ENCODE results near the gene TMTC1.

Gene TMTC1

DNA sequence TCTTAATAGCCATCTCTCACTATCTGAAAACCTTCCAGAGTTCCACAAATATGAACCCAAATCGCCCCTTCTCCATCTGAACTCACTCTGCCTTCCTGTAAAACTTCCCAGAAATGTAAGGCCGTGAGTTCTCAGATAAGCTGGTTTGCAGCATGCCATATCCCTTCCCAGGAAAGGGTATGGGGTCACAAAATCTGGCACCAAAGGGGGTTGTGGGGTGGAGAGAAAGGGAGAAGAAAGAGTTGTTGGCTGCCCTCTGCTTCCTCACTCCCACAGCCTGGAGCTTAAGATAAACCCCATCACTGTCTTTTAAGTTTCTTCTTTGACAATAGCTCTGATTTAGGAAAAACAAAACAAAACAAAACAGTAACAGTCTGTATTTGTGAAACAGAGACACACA lies 10.7 kb downstream of the TMTC1 start:
- no peak overlapping the region for H3K4me2 ChIP-seq (ENCODE audit: low read length)
- no peaks in the 10 kb centered on the region for H3K9me3 ChIP-seq (replicated peaks; ENCODE audit: low read length)
- H3K36me3 ChIP-seq (ENCODE audit: insufficient read depth, low read length): peaks cover 3% of the 10 kb centered on the region
- no peak overlapping the region for H3K4me3 ChIP-seq (ENCODE audit: low read length)
- H3K27me3 ChIP-seq (ENCODE audit: control insufficient read depth, insufficient read depth, low read length): no peaks in the 10 kb centered on the region
- H3K9ac ChIP-seq (ENCODE audit: low read depth, low read length): no peak overlapping the region
- peaks cover 35% of the 10 kb centered on the region for H3K4me1 ChIP-seq (ENCODE audit: control insufficient read depth, insufficient read depth, low read length)

DNA sequence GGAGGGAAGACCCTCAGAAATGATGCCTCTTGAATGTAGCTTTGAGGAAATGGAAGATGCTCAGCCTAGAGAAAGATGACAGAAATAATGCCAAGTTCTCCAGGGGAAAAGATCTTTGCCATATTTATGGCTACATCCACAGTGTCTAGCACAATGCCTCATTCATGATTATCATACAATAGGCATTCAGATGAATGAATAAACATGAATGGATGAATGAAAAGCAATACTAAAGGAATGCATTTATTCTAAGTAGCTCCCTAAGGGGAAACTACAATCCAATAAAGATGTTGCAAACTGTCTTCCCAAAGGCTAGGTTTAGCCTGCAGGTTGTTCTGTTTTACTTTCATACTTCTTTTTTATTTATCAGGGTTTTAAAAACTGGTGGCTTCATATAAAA lies 12.0 kb downstream of the TMTC1 start:
- Histone ChIP-seq H3K4me1 (ENCODE audit: control insufficient read depth, insufficient read depth, low read length) (peaks cover 41% of the 10 kb centered on the region), H3K4me3 (ENCODE audit: low read length) (no peak overlapping the region), H3K9me3 (replicated peaks; ENCODE audit: low read length) (no peaks in the 10 kb centered on the region), H3K36me3 (ENCODE audit: insufficient read depth, low read length) (peaks cover 7% of the 10 kb centered on the region), H3K27me3 (ENCODE audit: control insufficient read depth, insufficient read depth, low read length) (no peaks in the 10 kb centered on the region), H3K4me2 (ENCODE audit: low read length) (no peak overlapping the region), H3K9ac (ENCODE audit: low read depth, low read length) (no peak overlapping the region)

DNA sequence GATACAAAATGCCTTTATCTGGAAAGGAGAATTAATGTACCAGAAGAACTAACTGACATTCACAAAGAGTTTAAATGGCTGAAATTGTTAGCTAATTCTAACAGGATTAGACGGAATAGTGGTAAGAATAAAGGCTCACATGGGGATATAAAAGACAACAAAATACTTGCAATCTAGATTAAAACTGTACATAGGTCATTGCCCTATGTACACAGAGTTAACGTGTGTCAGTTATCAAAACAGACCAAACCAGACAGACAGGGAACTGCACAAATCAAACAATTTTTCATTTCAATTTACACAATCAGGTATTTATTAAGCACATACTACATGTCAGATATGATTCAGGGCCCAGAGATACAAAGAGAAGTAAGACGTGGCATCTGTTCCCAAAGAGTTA lies 12.6 kb downstream of the TMTC1 start:
- H3K4me2 ChIP-seq (ENCODE audit: low read length): no peak overlapping the region
- H3K9me3 ChIP-seq (replicated peaks; ENCODE audit: low read length): no peaks in the 10 kb centered on the region
- no peak overlapping the region for H3K9ac ChIP-seq (ENCODE audit: low read depth, low read length)
- H3K36me3 ChIP-seq (ENCODE audit: insufficient read depth, low read length): peaks cover 13% of the 10 kb centered on the region
- H3K4me1 ChIP-seq (ENCODE audit: control insufficient read depth, insufficient read depth, low read length): peaks cover 41% of the 10 kb centered on the region
- no peak overlapping the region for H3K4me3 ChIP-seq (ENCODE audit: low read length)
- H3K27me3 ChIP-seq (ENCODE audit: control insufficient read depth, insufficient read depth, low read length): no peaks in the 10 kb centered on the region

DNA sequence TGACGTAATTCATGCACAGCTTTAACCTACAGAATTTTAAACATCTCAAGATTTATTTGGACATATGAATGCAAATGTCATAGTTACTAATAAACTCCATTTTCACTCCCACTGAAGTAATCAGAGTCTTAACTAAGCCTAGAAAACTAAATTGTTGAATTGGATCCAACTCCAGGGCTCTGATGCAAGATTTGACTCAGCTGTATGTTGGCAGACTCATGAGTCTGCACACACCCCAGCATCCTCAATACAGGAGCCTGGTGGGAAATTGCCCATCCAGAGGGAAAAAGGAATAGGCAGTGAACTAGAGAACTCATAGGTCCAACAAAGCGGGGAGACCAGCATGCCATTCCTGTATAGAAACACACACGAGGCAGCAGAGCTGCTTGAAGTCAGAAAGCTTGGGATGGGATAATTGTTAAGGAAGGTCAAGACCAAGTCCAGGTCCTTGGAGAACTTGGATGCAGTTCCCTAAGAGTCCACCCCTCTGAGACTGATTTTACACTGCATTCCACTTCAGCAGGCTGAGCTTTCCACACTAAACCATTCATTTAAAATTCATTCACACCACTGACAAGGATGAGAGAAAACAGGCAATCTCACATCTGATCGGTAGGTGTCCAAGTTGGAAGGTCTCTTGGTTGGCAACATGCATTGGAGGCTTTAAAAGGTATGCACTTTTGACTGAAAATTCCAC lies 14.4 kb downstream of the TMTC1 start:
- Histone ChIP-seq H3K4me2 (ENCODE audit: low read length) (peak overlapping the region; percentile 36), H3K9ac (ENCODE audit: low read depth, low read length) (no peak overlapping the region), H3K4me1 (ENCODE audit: control insufficient read depth, insufficient read depth, low read length) (peaks cover 41% of the 10 kb centered on the region), H3K4me3 (ENCODE audit: low read length) (no peak overlapping the region), H3K9me3 (replicated peaks; ENCODE audit: low read length) (no peaks in the 10 kb centered on the region), H3K36me3 (ENCODE audit: insufficient read depth, low read length) (peaks cover 19% of the 10 kb centered on the region), H3K27me3 (ENCODE audit: control insufficient read depth, insufficient read depth, low read length) (no peaks in the 10 kb centered on the region)

DNA sequence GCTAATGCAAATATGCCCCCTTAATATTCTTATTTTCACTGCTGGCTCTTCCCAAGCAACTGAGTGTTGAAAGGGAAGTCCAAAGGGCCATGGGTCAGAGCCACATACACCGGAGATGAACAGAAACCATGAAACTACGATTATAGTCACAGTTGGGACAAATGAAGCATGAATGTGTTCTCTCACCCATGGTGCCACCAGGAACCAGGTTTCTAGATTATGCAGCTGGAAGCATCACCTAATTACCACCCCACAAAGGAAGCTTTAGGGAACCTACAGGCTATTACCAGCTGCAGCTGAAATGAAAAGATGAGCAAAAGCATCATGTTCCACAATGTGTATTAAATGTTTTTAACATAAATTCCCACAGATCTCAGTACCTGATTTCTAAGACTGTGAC lies 15.4 kb downstream of the TMTC1 start:
- H3K27me3 ChIP-seq (ENCODE audit: control insufficient read depth, insufficient read depth, low read length): no peaks in the 10 kb centered on the region
- H3K36me3 ChIP-seq (ENCODE audit: insufficient read depth, low read length): peaks cover 19% of the 10 kb centered on the region
- peak overlapping the region; percentile 36 for H3K4me2 ChIP-seq (ENCODE audit: low read length)
- H3K4me3 ChIP-seq (ENCODE audit: low read length): peak overlapping the region; percentile 27
- H3K9ac ChIP-seq (ENCODE audit: low read depth, low read length): peak overlapping the region; percentile 34
- H3K4me1 ChIP-seq (ENCODE audit: control insufficient read depth, insufficient read depth, low read length): peaks cover 41% of the 10 kb centered on the region
- H3K9me3 ChIP-seq (replicated peaks; ENCODE audit: low read length): no peaks in the 10 kb centered on the region

DNA sequence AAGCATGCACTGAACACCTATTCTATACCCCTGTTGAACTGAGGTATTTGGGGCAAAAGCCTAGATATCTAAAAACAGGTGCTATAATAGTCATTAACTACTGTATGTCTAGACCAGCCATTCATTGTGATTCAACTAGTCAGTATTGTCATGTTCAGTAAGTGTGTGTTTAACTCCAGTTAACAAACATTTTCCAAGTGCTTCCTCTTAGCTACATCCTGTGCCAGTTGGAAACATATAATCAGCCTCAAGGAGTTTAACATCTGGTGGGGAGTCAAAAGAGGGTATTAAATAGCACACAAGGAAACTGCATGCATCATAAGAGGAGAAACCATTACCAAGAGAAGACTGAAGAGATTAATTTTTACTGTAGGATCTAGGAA lies 20.4 kb downstream of the TMTC1 start:
- H3K4me1 ChIP-seq (ENCODE audit: control insufficient read depth, insufficient read depth, low read length): peaks cover 9% of the 10 kb centered on the region
- no peak overlapping the region for H3K4me3 ChIP-seq (ENCODE audit: low read length)
- no peak overlapping the region for H3K9ac ChIP-seq (ENCODE audit: low read depth, low read length)
- H3K4me2 ChIP-seq (ENCODE audit: low read length): no peak overlapping the region
- H3K36me3 ChIP-seq (ENCODE audit: insufficient read depth, low read length): peaks cover 50% of the 10 kb centered on the region
- H3K9me3 ChIP-seq (replicated peaks; ENCODE audit: low read length): no peaks in the 10 kb centered on the region
- H3K27me3 ChIP-seq (ENCODE audit: control insufficient read depth, insufficient read depth, low read length): no peaks in the 10 kb centered on the region

DNA sequence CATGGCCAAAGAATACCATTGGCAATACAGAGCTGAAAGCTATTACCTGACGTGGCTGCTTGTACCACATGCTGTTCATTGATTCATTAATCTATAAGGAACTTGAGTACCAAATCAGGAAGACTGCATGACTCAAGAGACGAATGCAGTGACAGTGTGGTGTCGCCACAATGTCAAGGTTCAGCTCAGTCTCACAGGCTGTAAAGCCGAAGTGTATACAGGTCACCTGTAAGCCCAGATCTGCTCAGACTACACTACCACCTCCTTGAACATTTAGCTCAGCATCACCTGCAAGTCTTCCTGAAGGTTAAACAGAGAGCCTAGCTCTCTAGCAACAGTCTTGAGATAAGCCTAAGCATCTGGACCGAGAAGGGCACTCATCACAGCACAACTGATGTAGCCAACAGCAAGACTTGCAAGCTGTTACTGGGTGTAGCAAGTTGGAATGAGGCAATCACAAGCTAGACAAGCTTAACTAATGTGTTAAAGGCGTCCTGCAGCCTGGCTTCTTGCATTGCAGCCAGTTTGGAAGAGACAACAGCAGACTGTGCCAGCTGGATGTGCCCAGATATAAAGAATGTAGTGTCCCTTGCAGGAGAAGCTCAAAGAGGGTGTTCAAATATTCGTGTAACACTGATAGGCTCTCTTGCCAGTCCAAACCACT lies 21.0 kb downstream of the TMTC1 start:
- Histone ChIP-seq H3K9ac (ENCODE audit: low read depth, low read length) (no peak overlapping the region), H3K4me1 (ENCODE audit: control insufficient read depth, insufficient read depth, low read length) (peaks cover 6% of the 10 kb centered on the region), H3K27me3 (ENCODE audit: control insufficient read depth, insufficient read depth, low read length) (no peaks in the 10 kb centered on the region), H3K4me2 (ENCODE audit: low read length) (no peak overlapping the region), H3K9me3 (replicated peaks; ENCODE audit: low read length) (no peaks in the 10 kb centered on the region), H3K4me3 (ENCODE audit: low read length) (no peak overlapping the region), H3K36me3 (ENCODE audit: insufficient read depth, low read length) (peaks cover 55% of the 10 kb centered on the region)

DNA sequence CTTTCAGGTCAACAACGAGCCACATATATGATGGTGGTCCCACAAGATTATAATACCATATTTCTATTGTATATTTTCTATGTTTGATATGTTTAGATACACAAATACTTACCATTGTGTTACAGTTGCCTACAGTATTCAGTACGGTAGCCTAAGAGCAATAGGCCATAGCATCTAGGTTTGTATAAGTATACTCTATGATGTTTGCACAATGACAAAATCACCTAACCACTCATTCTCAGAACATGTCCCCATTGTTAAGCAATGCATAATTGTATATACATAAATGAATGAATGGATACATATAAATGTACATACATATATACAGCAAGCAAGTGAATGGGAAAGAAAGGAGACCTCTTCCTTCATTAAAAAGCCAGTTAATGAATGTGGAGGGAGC lies 23.8 kb downstream of the TMTC1 start:
- Histone ChIP-seq H3K9me3 (replicated peaks; ENCODE audit: low read length) (no peaks in the 10 kb centered on the region), H3K4me1 (ENCODE audit: control insufficient read depth, insufficient read depth, low read length) (peaks cover 25% of the 10 kb centered on the region), H3K27me3 (ENCODE audit: control insufficient read depth, insufficient read depth, low read length) (no peaks in the 10 kb centered on the region), H3K36me3 (ENCODE audit: insufficient read depth, low read length) (peaks cover 60% of the 10 kb centered on the region), H3K9ac (ENCODE audit: low read depth, low read length) (no peak overlapping the region), H3K4me3 (ENCODE audit: low read length) (no peak overlapping the region), H3K4me2 (ENCODE audit: low read length) (no peak overlapping the region)

DNA sequence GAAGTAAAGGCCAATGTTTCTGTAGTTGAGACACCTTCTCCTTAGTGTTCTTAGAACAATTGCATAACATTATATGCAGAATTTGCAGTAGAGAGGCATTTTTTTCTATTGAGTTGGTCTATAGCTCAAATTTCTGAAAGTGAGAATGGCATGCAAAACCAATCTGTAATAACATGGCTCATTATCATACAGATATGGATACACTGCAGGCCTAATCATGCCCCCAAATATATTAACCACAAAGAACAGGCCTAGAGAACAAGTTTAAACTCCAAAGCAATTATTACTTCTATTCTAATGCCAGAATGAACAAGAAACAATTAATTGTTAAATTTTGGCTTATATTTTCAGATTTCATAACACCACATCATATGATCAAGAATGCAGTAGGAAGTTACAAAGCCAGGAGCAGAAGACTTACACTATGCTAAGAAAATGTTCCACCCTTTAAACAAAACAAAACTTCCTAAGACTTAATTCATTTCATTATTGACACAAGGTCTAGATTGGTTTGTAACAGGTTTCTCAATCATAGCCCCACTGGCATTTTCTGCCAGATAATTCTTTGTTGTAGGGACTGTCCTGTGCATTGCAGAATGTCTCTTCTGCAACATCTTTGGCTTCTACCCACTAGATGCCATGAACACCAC lies 26.9 kb downstream of the TMTC1 start:
- H3K9ac ChIP-seq (ENCODE audit: low read depth, low read length): no peak overlapping the region
- peaks cover 68% of the 10 kb centered on the region for H3K36me3 ChIP-seq (ENCODE audit: insufficient read depth, low read length)
- H3K4me3 ChIP-seq (ENCODE audit: low read length): peak overlapping the region; percentile 16
- no peaks in the 10 kb centered on the region for H3K9me3 ChIP-seq (replicated peaks; ENCODE audit: low read length)
- H3K27me3 ChIP-seq (ENCODE audit: control insufficient read depth, insufficient read depth, low read length): no peaks in the 10 kb centered on the region
- H3K4me2 ChIP-seq (ENCODE audit: low read length): peak overlapping the region; percentile 44
- H3K4me1 ChIP-seq (ENCODE audit: control insufficient read depth, insufficient read depth, low read length): peaks cover 47% of the 10 kb centered on the region

DNA sequence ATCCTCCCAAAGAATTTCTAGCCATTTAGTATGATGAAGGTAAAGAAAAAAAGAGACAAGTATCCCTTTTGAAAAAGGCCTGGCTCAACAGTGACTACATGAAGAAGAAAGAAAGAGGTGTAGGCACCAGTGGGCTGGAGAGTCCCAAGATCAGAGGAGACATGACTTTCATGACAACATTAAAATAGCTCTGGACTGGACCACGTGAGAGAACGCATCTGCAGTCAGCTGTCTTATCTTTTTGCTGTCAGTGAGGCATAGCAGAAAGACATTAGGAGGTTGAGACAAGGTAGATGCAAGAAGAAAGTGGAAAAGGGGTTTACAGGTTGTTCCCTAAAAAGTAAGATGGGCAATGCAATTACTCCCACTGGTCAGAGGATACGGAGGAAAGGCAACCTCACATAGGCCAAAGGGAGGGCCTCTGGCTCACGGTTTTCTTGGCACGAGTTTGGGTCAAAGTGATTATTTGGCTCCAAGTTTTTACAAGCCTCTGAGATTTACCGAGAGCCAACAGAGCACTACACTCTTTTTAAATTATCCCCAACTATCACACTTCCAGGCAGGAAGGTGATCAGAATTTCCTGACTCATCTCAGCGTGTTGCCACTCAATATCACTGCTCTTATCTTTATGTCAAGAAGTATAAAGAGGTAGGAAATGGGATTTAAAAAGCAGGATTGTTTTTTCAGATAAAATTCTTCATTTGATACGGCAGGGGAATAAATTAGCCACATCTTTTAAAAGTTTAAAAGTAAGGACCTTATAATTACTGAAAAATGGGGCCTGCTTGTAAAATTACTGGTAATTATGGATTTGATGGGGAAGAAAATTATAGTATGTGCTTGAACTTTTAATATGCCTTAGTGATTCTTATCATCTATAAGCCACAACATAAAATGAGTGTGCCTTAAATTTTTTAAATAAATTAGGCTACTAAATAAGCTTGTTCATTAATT lies 29.2 kb downstream of the TMTC1 start:
- H3K4me2 ChIP-seq (ENCODE audit: low read length): no peak overlapping the region
- H3K4me3 ChIP-seq (ENCODE audit: low read length): no peak overlapping the region
- no peak overlapping the region for H3K9ac ChIP-seq (ENCODE audit: low read depth, low read length)
- no peaks in the 10 kb centered on the region for H3K27me3 ChIP-seq (ENCODE audit: control insufficient read depth, insufficient read depth, low read length)
- H3K36me3 ChIP-seq (ENCODE audit: insufficient read depth, low read length): peaks cover 78% of the 10 kb centered on the region
- H3K9me3 ChIP-seq (replicated peaks; ENCODE audit: low read length): no peaks in the 10 kb centered on the region
- H3K4me1 ChIP-seq (ENCODE audit: control insufficient read depth, insufficient read depth, low read length): peaks cover 53% of the 10 kb centered on the region

DNA sequence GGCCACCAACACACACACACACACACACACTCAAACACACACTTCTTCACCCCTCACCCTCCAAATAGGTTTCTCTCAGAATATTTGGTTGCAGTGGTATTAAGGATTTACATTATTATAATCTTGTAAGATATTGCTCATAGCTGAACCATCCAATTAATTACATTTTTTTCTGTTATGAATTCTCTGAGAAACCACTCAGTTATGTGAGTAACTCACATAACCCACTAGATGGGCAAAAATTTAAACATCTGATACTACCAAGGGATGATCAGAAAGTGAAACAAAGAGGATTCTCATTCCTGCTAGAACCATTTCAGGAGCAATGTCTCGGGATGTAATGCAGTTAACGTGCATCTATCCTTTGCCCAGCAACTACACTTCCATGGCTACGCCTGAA lies 31.6 kb downstream of the TMTC1 start:
- peak overlapping the region; percentile 46 for H3K4me2 ChIP-seq (ENCODE audit: low read length)
- peaks cover 45% of the 10 kb centered on the region for H3K4me1 ChIP-seq (ENCODE audit: control insufficient read depth, insufficient read depth, low read length)
- H3K4me3 ChIP-seq (ENCODE audit: low read length): peak overlapping the region; percentile 12
- H3K9me3 ChIP-seq (replicated peaks; ENCODE audit: low read length): no peaks in the 10 kb centered on the region
- H3K27me3 ChIP-seq (ENCODE audit: control insufficient read depth, insufficient read depth, low read length): no peaks in the 10 kb centered on the region
- H3K36me3 ChIP-seq (ENCODE audit: insufficient read depth, low read length): peaks cover 72% of the 10 kb centered on the region
- peak overlapping the region; percentile 33 for H3K9ac ChIP-seq (ENCODE audit: low read depth, low read length)
